Tibial artery (tissue), 4 donors: ENCODE measurements around the gene S100A5.
"Not testable (repeated sequence)": the region's sequence is repeated elsewhere in the genome, so short reads cannot be mapped to it uniquely, and the experiment has no call there.

Source experiments
- DNase-seq, 2 donors: peaks; one replicate each; pipeline ENCODE4 v3.0.0-alpha.2; 2019
- H3K27ac ChIP-seq, 2 donors: fragments of 200-600 bp; sonication (generic) in 1 of 2; 1 replicate in 1 of 2; 2 replicates in 1 of 2; pipeline ENCODE4 v1.5.1; 2018 to 2019; ENCODE audit warnings: mild to moderate bottlenecking in 1 of 2
- H3K27me3 ChIP-seq, 2 donors: fragments of 200-600 bp; sonication (generic) in 1 of 2; one replicate each; pipeline versions ENCODE4 v1.5.1 to v1.6.0; 2016 to 2019
- H3K36me3 ChIP-seq, 3 donors: fragments of 200-600 bp; sonication (generic) in 2 of 3; one replicate each; pipeline ENCODE4 v1.5.1; 2016 to 2019; ENCODE audit warnings: mild to moderate bottlenecking in 2 of 3
- H3K4me1 ChIP-seq, 4 donors: fragments of 200-600 bp; sonication (generic) in 2 of 4; 1 replicate in 3 of 4; 2 replicates in 1 of 4; pipeline ENCODE4 v1.5.1; 2016 to 2019
- H3K4me3 ChIP-seq, 2 donors: fragments of 200-600 bp; sonication (generic) in 1 of 2; 1 replicate in 1 of 2; 2 replicates in 1 of 2; pipeline ENCODE4 v1.5.1; 2018 to 2019; ENCODE audit warnings: mild to moderate bottlenecking in 2 of 2
- H3K9me3 ChIP-seq, 3 donors: fragments of 200-600 bp; sonication (generic) in 1 of 3; one replicate each; pipeline ENCODE4 v1.5.1; 2016 to 2019
- intact Hi-C: fragments of 100-400 bp; cut with DNase I; formaldehyde crosslinking; loops from one replicate; pipeline ENCODE4 v1.15.0; 2023; ENCODE audit warnings: low total_unique reads
- TF ChIP-seq, protein P1 (sequence below), 2 experiments: fragments of 200-600 bp in 1 of 2; fragments of 450-650 bp in 1 of 2; IDR thresholded peaks; one replicate each; pipeline ENCODE4 v1.5.1; 2017 to 2019; ENCODE audit warnings: antibody characterized with exemption in 2 of 2, mild to moderate bottlenecking in 1 of 2, moderate library complexity in 1 of 2

Gene S100A5

GRCh38 chr1:153540394-153541361 is at the start of gene S100A5:
Gene S100A5, minus strand, starts transcription at chr1:153540934. Its CDS starts 743 bp downstream, at chr1:153540191.
- H3K4me1 ChIP-seq, result peaks cover 0 to 53% (median 47%) of the 10 kb centered on the region in 4 donors
- no peaks in the 10 kb centered on the region for H3K9me3 ChIP-seq
- DNase-seq, result peak in 1 of 2 donors; percentile 56
- intact Hi-C loops, result no loop called here
- H3K27me3 ChIP-seq, result no peaks in the 10 kb centered on the region
- peak within 1 kb of the TSS; percentile 78 to 79 for H3K27ac ChIP-seq
- no peak within 1 kb of the TSS for H3K4me3 ChIP-seq
- no peaks in the 10 kb centered on the region for H3K36me3 ChIP-seq
- TF ChIP-seq, protein P1, sequence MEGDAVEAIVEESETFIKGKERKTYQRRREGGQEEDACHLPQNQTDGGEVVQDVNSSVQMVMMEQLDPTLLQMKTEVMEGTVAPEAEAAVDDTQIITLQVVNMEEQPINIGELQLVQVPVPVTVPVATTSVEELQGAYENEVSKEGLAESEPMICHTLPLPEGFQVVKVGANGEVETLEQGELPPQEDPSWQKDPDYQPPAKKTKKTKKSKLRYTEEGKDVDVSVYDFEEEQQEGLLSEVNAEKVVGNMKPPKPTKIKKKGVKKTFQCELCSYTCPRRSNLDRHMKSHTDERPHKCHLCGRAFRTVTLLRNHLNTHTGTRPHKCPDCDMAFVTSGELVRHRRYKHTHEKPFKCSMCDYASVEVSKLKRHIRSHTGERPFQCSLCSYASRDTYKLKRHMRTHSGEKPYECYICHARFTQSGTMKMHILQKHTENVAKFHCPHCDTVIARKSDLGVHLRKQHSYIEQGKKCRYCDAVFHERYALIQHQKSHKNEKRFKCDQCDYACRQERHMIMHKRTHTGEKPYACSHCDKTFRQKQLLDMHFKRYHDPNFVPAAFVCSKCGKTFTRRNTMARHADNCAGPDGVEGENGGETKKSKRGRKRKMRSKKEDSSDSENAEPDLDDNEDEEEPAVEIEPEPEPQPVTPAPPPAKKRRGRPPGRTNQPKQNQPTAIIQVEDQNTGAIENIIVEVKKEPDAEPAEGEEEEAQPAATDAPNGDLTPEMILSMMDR (IDR thresholded peaks at IDR 0.05), result no peak

- H3K27ac ChIP-seq, result no peak overlapping the region
- H3K36me3 ChIP-seq, result no peaks in the 10 kb centered on the region
- intact Hi-C loops, result no loop called here
- no peaks in the 10 kb centered on the region for H3K4me1 ChIP-seq
- no peak for DNase-seq
- H3K9me3 ChIP-seq, result no peaks in the 10 kb centered on the region
- no peaks in the 10 kb centered on the region for H3K27me3 ChIP-seq
- no peak overlapping the region for H3K4me3 ChIP-seq
- TF ChIP-seq, protein P1 (IDR thresholded peaks at IDR 0.05), result no peak
Measured at GRCh38 chr1:153588482-153588881, 47.7 kb upstream of the S100A5 start.

DNA sequence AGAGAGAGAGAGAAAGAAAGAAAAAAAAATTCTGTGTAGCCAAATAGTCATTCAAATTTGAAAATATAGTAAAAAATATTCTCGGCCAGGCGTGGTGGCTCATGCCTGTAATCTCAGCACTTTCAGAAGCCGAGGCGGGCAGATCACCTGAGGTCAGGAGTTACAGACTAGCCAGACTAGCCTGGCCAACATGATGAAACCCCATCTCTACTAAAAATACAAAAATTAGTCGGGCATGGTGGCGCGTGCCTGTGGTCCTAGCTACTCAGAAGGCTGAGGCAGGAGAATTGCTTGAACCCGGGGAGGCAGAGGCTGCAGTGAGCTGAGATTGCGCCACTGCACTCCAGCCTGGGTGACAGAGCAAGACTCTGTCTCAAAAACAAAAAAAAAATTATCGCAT is 47.3 kb upstream of the S100A5 start:
- H3K4me1 ChIP-seq, H3K4me3 ChIP-seq, H3K27ac ChIP-seq, intact Hi-C loops, H3K36me3 ChIP-seq, H3K9me3 ChIP-seq, H3K27me3 ChIP-seq: not testable (repeated sequence)
- peak in 1 of 2 donors; percentile 16 for DNase-seq

DNA sequence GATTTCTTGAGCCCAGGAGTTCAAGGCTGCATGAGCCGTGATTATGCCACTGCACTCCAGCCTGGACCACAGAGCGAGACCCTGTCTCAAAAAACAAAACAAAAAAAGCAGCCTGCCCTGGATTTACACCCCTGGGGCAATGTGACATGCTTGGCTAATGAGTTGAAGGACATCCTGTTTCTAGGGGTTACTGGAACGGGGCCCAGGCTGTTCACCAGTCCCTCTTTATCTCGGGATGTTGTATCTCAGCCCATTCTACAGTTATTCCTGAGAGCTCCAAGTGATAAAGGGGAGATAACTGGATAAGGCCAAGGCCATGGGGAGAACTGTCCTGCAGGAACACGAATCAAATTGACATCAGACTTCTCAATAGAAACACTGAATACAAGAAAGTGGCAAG is 46.6 kb upstream of the S100A5 start:
- no peaks in the 10 kb centered on the region for H3K4me1 ChIP-seq
- H3K27me3 ChIP-seq, result no peaks in the 10 kb centered on the region
- no peak overlapping the region for H3K27ac ChIP-seq
- TF ChIP-seq, protein P1 (IDR thresholded peaks at IDR 0.05), result no peak
- H3K36me3 ChIP-seq, result no peaks in the 10 kb centered on the region
- H3K4me3 ChIP-seq, result no peak overlapping the region
- DNase-seq, result peak in 1 of 2 donors; percentile 23
- H3K9me3 ChIP-seq, result no peaks in the 10 kb centered on the region
- intact Hi-C loops, result no loop called here

DNA sequence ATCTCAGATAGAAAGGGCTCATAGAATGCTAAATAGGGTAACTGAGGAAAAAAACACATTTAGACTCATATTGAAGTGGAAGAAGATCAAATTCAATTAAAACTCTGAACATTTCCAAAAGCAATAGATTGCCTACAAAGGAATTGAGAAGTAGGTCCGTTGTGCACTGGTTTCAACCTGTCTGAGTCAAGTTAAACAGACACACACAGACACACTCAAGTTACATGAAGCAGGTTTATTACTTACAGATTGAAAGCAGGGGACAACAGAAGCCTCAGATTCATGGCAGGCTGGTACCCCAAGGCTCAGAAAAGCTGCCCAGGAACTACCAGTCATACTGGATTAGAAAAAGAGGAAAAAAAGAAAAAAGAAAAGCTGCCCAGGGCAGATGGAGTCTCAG is 45.6 kb upstream of the S100A5 start:
- H3K4me3 ChIP-seq, result no peak overlapping the region
- H3K9me3 ChIP-seq, result no peaks in the 10 kb centered on the region
- H3K27ac ChIP-seq, result no peak overlapping the region
- H3K27me3 ChIP-seq, result no peaks in the 10 kb centered on the region
- DNase-seq, result no peak
- intact Hi-C loops, result no loop called here
- no peaks in the 10 kb centered on the region for H3K4me1 ChIP-seq
- TF ChIP-seq, protein P1 (IDR thresholded peaks at IDR 0.05), result no peak
- no peaks in the 10 kb centered on the region for H3K36me3 ChIP-seq

GRCh38 chr1:153585006-153585405 is 44.3 kb upstream of the S100A5 start:
- H3K27me3 ChIP-seq, result no peaks in the 10 kb centered on the region
- DNase-seq, result no peak
- intact Hi-C loops, result no loop called here

More at GRCh38 chr1:153585006-153585405, 44.3 kb upstream of the S100A5 start:
- TF ChIP-seq, protein P1 (IDR thresholded peaks at IDR 0.05), result no peak
- no peak overlapping the region for H3K4me3 ChIP-seq
- H3K9me3 ChIP-seq, result no peaks in the 10 kb centered on the region
- no peak overlapping the region for H3K27ac ChIP-seq
- H3K36me3 ChIP-seq, result no peaks in the 10 kb centered on the region
- no peaks in the 10 kb centered on the region for H3K4me1 ChIP-seq
